GM12874 (cell line): ENCODE measurements around the gene LSAMP.

Source experiments
- TF ChIP-seq, protein P1 (sequence below): IDR thresholded peaks from 2 replicates; pipeline ENCODE4 v1.5.1; 2011; ENCODE audit warnings: low read depth, mild to moderate bottlenecking, control low read depth, low read length, moderate library complexity; ENCODE audit not compliant: insufficient read depth

LSAMP gene

DNA sequence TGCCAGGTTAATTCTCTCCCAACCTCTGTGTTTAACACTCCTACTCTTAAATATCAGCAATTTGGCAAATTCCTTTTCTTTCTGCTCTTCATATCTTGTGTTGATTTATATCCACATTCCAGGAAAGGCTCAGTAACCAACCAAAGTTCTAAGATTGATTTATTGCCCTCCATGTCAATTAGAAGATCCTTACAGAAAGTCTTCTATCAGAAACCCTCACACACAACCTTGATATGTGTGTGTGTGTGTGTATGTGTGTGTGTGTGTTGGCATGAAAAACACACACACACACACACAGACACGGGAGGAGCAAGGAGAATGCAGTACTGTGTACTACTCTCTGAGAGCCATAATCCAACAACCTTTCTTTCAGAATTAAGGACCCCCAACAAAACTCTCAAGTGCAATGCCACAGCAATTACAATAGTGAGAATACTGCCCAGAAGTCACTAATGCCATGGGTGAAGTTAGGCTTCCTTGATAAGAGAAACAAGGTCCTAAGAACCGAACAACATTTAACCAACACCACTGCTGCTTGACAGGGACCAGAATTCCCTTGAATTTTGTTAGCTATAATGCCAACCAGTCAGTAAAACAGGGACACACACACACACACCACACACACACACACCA, 1.1 kb downstream of the LSAMP start:
- TF ChIP-seq, protein P1, sequence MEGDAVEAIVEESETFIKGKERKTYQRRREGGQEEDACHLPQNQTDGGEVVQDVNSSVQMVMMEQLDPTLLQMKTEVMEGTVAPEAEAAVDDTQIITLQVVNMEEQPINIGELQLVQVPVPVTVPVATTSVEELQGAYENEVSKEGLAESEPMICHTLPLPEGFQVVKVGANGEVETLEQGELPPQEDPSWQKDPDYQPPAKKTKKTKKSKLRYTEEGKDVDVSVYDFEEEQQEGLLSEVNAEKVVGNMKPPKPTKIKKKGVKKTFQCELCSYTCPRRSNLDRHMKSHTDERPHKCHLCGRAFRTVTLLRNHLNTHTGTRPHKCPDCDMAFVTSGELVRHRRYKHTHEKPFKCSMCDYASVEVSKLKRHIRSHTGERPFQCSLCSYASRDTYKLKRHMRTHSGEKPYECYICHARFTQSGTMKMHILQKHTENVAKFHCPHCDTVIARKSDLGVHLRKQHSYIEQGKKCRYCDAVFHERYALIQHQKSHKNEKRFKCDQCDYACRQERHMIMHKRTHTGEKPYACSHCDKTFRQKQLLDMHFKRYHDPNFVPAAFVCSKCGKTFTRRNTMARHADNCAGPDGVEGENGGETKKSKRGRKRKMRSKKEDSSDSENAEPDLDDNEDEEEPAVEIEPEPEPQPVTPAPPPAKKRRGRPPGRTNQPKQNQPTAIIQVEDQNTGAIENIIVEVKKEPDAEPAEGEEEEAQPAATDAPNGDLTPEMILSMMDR = no peak

DNA sequence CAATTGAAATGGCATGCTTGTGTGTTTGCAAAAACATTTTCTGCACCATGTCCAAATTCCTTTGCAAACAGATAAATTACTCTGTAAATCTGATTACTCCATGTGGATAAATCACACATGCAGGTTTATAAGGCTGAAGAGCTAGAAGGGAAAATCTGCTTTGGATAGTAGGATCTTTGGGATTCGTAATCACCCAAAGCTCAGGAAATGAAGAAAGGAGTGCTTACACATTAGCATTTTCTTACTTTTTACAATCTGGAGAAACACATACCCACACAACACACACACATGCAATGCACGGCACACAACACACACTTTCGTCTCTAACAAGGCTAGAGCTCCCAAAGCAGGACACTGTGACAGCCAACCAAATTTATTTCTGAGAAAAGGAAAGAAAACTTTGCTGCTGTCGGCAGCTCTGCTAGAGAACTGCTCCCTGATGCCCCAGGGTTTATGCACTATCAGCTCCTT, 2.1 kb downstream of the LSAMP start:
- TF ChIP-seq, protein P1 = no peak

DNA sequence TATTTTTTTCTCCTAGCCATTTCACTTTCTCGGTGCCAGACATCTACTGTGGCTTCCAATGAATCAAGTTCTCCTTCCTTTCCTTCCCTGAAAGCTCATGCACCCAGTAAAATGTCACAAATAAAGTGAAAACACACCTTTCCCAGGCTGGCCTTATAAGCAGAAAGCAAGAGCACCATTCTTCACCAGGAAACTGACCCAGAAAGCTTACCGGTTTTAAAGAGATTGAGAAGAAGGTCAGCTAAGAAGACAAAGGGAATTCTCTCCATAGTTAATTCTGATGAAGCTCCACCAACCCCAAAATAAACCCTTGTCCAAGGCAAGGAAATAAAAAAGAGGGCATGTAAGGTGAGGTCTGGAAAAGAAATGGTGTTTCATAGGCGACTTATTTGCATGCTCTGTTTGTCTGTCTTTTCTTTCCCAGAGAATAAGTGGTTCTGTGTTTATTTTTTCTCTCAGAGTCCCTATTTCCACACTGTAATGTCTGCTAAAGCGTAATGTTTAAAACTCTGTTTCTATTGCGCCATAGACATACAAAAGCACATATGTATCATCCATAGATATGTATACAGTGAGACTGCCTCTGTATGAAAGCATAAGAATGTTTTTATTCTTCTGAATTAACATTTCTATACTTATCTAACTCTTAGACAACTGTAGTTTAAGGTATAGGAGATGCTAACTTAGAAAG, 2.8 kb downstream of the LSAMP start:
- TF ChIP-seq, protein P1 = no peak

DNA sequence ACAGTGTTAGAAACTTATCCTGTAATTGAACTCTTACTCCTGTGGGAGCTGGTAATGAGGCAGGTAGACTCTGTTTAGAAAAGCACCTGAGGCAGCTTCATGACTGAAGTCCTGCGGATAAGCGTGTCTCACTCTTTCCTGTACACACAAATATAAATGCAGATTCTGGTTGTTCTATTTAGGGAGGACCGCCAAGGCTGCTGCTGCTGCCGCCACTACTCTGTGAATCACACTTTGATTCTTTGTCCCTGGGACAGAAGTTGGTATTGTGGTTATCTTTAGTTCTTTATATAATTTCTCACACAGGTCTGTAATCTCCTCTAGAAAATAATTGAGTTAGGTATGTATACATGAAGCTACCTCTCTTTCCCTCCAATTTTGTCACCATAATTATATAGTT, 3.6 kb downstream of the LSAMP start:
- TF ChIP-seq, protein P1 = no peak

DNA sequence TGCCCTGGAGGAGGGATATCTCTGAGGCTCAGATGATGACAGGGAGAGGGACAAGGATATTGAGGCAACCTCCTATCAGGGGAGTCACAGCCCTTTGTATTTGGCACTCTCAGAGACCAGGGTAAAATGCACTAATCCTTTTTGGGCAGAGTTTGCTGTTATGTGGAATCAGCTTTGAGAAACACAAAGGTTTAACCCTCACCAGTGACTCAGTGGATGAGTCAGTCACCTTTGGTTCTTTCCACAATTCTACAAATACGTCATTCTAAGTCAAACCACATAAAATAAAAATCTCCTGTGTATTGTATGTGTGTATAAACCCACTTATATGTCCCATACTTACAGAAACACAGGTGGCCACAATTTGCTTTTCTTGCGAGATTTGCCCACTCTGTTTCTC, 5.1 kb downstream of the LSAMP start:
- TF ChIP-seq, protein P1 = no peak

DNA sequence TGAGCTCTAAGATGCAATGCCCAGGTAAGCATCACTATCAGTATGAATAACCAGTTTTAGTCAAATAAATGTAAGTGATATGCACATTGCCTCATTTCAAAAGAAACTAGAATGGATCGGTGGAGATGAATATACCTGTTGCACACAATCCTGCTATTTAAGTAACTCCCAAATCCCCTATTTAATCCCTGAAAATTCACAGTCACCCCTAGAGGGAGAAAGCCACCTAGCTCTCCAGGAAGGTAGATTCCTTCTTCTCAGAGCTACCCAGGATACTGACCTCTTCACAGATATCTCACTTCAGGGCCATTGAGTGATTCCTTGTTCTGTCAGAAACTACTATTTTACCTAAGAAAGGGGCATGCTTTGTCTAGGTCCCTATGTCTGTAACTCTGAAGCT, 11.7 kb downstream of the LSAMP start:
- TF ChIP-seq, protein P1 = no peak

DNA sequence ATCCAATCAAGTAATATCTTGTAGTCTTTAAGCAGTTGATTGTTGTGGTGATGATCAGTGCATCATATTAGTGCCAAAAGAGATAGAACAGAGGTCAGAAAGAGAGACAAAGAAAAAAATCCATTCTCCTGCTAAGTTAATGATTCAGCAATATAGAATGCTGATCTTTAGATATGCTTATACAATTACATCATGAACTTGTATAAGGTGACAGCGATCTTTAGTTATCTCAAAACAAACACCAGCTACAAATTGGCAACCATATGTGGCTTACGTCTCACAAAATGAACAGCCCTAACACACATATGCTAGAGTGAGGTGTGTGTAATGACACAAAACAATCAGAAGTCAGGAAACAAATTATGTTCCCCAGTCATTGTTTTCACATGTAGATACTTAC, 12.5 kb downstream of the LSAMP start:
- TF ChIP-seq, protein P1 = no peak
